Breast epithelium (tissue), 4 donors: ENCODE data around the gene KLK5. TPM values are rescaled to one million over a fixed set of nuclear protein-coding genes. Genes with fewer than 3 reads are reported as not detected.

Source experiments
- DNase-seq, 2 donors: peaks; one replicate each; pipeline ENCODE4 v3.0.0-alpha.2; 2019; ENCODE audit warnings: low spot score in 2 of 2
- H3K27ac ChIP-seq, 2 donors: fragments of 200-600 bp; sonication (generic) in 1 of 2; one replicate each; pipeline ENCODE4 v1.5.1; 2016 to 2019; ENCODE audit warnings: mild to moderate bottlenecking in 1 of 2
- H3K27me3 ChIP-seq, 2 donors: fragments of 200-600 bp; sonication (generic) in 1 of 2; one replicate each; pipeline versions ENCODE4 v1.5.1 to v1.6.0; 2017 to 2019; ENCODE audit warnings: control low read depth in 1 of 2, mild to moderate bottlenecking in 1 of 2
- H3K36me3 ChIP-seq: fragments of 200-600 bp; one replicate; pipeline ENCODE4 v1.5.1; 2019
- H3K4me1 ChIP-seq, 2 donors: fragments of 200-600 bp; sonication (generic); one replicate each; pipeline ENCODE4 v1.5.1; 2016 to 2019; ENCODE audit warnings: control low read depth in 1 of 2
- H3K4me3 ChIP-seq, 3 donors: fragments of 200-600 bp; sonication (generic); 1 replicate in 2 of 3; 2 replicates in 1 of 3; pipeline ENCODE4 v1.5.1; 2016 to 2019; ENCODE audit warnings: mild to moderate bottlenecking in 3 of 3, moderate library complexity in 2 of 3
- H3K9me3 ChIP-seq, 2 donors: fragments of 200-600 bp; sonication (generic) in 1 of 2; one replicate each; pipeline ENCODE4 v1.5.1; 2016 to 2019; ENCODE audit warnings: control low read depth in 1 of 2
- CTCF ChIP-seq, 3 donors: fragments of 450-650 bp; IDR thresholded peaks; one replicate each; pipeline ENCODE4 v1.5.1; 2016 to 2017; ENCODE audit warnings: antibody characterized with exemption in 3 of 3, mild to moderate bottlenecking in 3 of 3, moderate library complexity in 3 of 3
- POLR2A ChIP-seq: fragments of 450-650 bp; IDR thresholded peaks from one replicate; pipeline ENCODE4 v1.6.1; 2016; ENCODE audit warnings: antibody characterized with exemption, mild to moderate bottlenecking, moderate library complexity
- POLR2AphosphoS5 ChIP-seq, 3 donors: sonication (generic); formaldehyde crosslinking; IDR thresholded peaks; one replicate each; pipeline ENCODE4 v1.6.1; 2017; ENCODE audit warnings: antibody characterized with exemption in 3 of 3
- intact Hi-C: fragments of 100-400 bp; cut with DNase I; formaldehyde crosslinking; loops from one replicate; pipeline ENCODE4 v1.15.1; 2023; ENCODE audit warnings: low total_unique reads
- total RNA-seq, 3 donors: library from RNA; depleted of rRNA; stranded (reverse); fragments of >200 nt; gene quantifications; one replicate each; pipeline ENCODE4 v1.1.0, GENCODE V29; 2016

KLK5 gene
- total RNA-seq, 3 donors from 2014 or later: 16.1 to 182 TPM; not detected in 1

GRCh38 chr19:50925734-50926133 is 27.1 kb downstream of the KLK5 start:
- DNase-seq: no peak
- H3K4me1 ChIP-seq: no peaks in the 10 kb centered on the region
- no peak overlapping the region for H3K27ac ChIP-seq
- TF ChIP-seq CTCF (IDR thresholded peaks at IDR 0.05) (no peak), POLR2AphosphoS5 (IDR thresholded peaks at IDR 0.05) (no peak), POLR2A (no peak)
- no peaks in the 10 kb centered on the region for H3K36me3 ChIP-seq
- peaks cover 0 to 4% of the 10 kb centered on the region in 2 donors for H3K27me3 ChIP-seq
- no peak overlapping the region for H3K4me3 ChIP-seq
- H3K9me3 ChIP-seq: no peaks in the 10 kb centered on the region
- intact Hi-C loops: no loop called here

- H3K4me3 ChIP-seq: no peak overlapping the region
- TF ChIP-seq POLR2A: no peak
- TF ChIP-seq POLR2AphosphoS5 (IDR thresholded peaks at IDR 0.05): no peak
- intact Hi-C loops: no loop called here
- no peaks in the 10 kb centered on the region for H3K9me3 ChIP-seq
- H3K4me1 ChIP-seq: no peaks in the 10 kb centered on the region
- no peaks in the 10 kb centered on the region for H3K27me3 ChIP-seq
- no peak for DNase-seq
- no peaks in the 10 kb centered on the region for H3K36me3 ChIP-seq
- H3K27ac ChIP-seq: no peak overlapping the region
Observed at GRCh38 chr19:50924586-50924985, 28.3 kb downstream of the KLK5 start.

GRCh38 chr19:50922317-50922853 is 30.5 kb downstream of the KLK5 start:
- H3K9me3 ChIP-seq: no peaks in the 10 kb centered on the region
- intact Hi-C loops: no loop called here
- no peaks in the 10 kb centered on the region for H3K36me3 ChIP-seq
- peak overlapping the region in 1 of 2 donors; percentile 2 for H3K27ac ChIP-seq
- H3K4me3 ChIP-seq: no peak overlapping the region
- no peaks in the 10 kb centered on the region for H3K27me3 ChIP-seq
- peak; percentile 60 to 72 for DNase-seq
- TF ChIP-seq POLR2A (no peak), POLR2AphosphoS5 (IDR thresholded peaks at IDR 0.05) (no peak), CTCF (IDR thresholded peaks at IDR 0.05) (peak; percentile 73 to 80 (median 77))
- no peaks in the 10 kb centered on the region for H3K4me1 ChIP-seq

- Histone ChIP-seq H3K27me3 (no peaks in the 10 kb centered on the region), H3K27ac (peak overlapping the region in 1 of 2 donors; percentile 38), H3K36me3 (no peaks in the 10 kb centered on the region), H3K9me3 (no peaks in the 10 kb centered on the region), H3K4me3 (no peak overlapping the region), H3K4me1 (no peaks in the 10 kb centered on the region)
- TF ChIP-seq POLR2AphosphoS5 (IDR thresholded peaks at IDR 0.05) (no peak), POLR2A (no peak), CTCF (IDR thresholded peaks at IDR 0.05) (no peak)
- intact Hi-C loops: no loop called here
- no peak for DNase-seq
Observed at GRCh38 chr19:50921426-50922316, 31.2 kb downstream of the KLK5 start.

GRCh38 chr19:50916069-50916468 is 36.8 kb downstream of the KLK5 start:
- no peaks in the 10 kb centered on the region for H3K9me3 ChIP-seq
- no peak overlapping the region for H3K27ac ChIP-seq
- no peak overlapping the region for H3K4me3 ChIP-seq
- H3K4me1 ChIP-seq: no peaks in the 10 kb centered on the region
- TF ChIP-seq POLR2AphosphoS5 (IDR thresholded peaks at IDR 0.05): no peak
- no peak for TF ChIP-seq POLR2A
- no peak for TF ChIP-seq CTCF (IDR thresholded peaks at IDR 0.05)
- peaks cover 2 to 34% of the 10 kb centered on the region in 2 donors for H3K27me3 ChIP-seq
- intact Hi-C loops: no loop called here
- no peaks in the 10 kb centered on the region for H3K36me3 ChIP-seq
- DNase-seq: no peak
